Neural cell (in vitro differentiated cells): ENCODE results near the gene TRIM72. TPM values are rescaled to one million over a fixed set of nuclear protein-coding genes. Genes with fewer than 3 reads are reported as not detected.

ENCODE experiments used
- H2AFZ ChIP-seq: fragments of 200-600, 300-800 bp; sonication (generic), shearing (Covaris generic); 2 replicates; pipeline ENCODE4 v1.6.0; 2014; ENCODE audit warnings: low read depth, mild to moderate bottlenecking, antibody characterized with exemption, low read length, moderate library complexity
- H3F3A ChIP-seq: fragments of 200-600 bp; shearing (Covaris generic); 2 replicates; pipeline ENCODE4 v1.6.1; 2016; ENCODE audit warnings: mild to moderate bottlenecking, moderate library complexity, mixed read lengths, antibody characterized with exemption, low read length; ENCODE audit not compliant: insufficient read depth, poor library complexity, severe bottlenecking
- H3K27ac ChIP-seq: fragments of 200-600, 300-800 bp; sonication (generic), shearing (Covaris generic); 2 replicates; pipeline ENCODE4 v1.5.1; 2014; ENCODE audit warnings: mild to moderate bottlenecking, low read length, moderate library complexity
- H3K27me3 ChIP-seq: fragments of 300-800, 200-600 bp; sonication (generic), shearing (Covaris generic); 2 replicates; pipeline ENCODE4 v1.6.0; 2014; ENCODE audit warnings: mild to moderate bottlenecking, low read depth, low read length, moderate library complexity; ENCODE audit not compliant: insufficient read depth
- H3K36me3 ChIP-seq: fragments of 300-800, 200-600 bp; sonication (generic), shearing (Covaris generic); 2 replicates; pipeline ENCODE4 v1.5.1; 2014; ENCODE audit warnings: mild to moderate bottlenecking, antibody characterized with exemption, low read length, moderate library complexity; ENCODE audit not compliant: insufficient read depth
- H3K4me2 ChIP-seq: fragments of 300-800, 200-600 bp; sonication (generic), shearing (Covaris generic); 2 replicates; pipeline ENCODE4 v1.6.0; 2014; ENCODE audit warnings: mild to moderate bottlenecking, low read length
- H3K4me3 ChIP-seq: fragments of 300-800, 200-600 bp; sonication (generic), shearing (Covaris generic); 2 replicates; pipeline ENCODE4 v1.5.1; 2014; ENCODE audit warnings: mild to moderate bottlenecking, low read length, moderate library complexity
- H3K79me2 ChIP-seq: fragments of 200-600 bp; shearing (Covaris generic); replicated peaks from 2 replicates; pipeline ENCODE4 v1.6.0; 2014; ENCODE audit warnings: mild to moderate bottlenecking, low read length, moderate library complexity; ENCODE audit not compliant: insufficient read depth
- H3K9ac ChIP-seq: fragments of 300-800, 200-600 bp; sonication (generic), shearing (Covaris generic); 2 replicates; pipeline ENCODE4 v1.6.1; 2016; ENCODE audit warnings: mild to moderate bottlenecking, low read length, mixed read lengths
- H3K9me2 ChIP-seq: fragments of 200-600 bp; shearing (Covaris generic); 2 replicates; pipeline ENCODE4 v1.6.1; 2016; ENCODE audit warnings: mild to moderate bottlenecking, low read length, mixed read lengths; ENCODE audit not compliant: insufficient read depth
- H3K9me3 ChIP-seq: fragments of 200-600, 300-800 bp; sonication (generic), shearing (Covaris generic); 2 replicates; pipeline ENCODE4 v1.6.1; 2016; ENCODE audit warnings: mild to moderate bottlenecking, mixed run types, low read length, moderate library complexity, mixed read lengths
- H4K20me1 ChIP-seq: fragments of 200-600 bp; shearing (Covaris generic); 2 replicates; pipeline ENCODE4 v1.6.1; 2016; ENCODE audit warnings: mild to moderate bottlenecking, mixed run types; ENCODE audit not compliant: insufficient read depth
- EP300 ChIP-seq: fragments of 450-650 bp; conservative IDR thresholded peaks from 2 replicates; pipeline ENCODE4 v1.6.1; 2014; ENCODE audit warnings: antibody characterized with exemption, mild to moderate bottlenecking, moderate library complexity; ENCODE audit not compliant: poor library complexity, severe bottlenecking
- EZH2 ChIP-seq: fragments of 200-600, 300-800 bp; shearing (Covaris generic), sonication (generic); IDR thresholded peaks from 2 replicates; pipeline ENCODE4 v1.6.1; 2014; ENCODE audit warnings: antibody characterized with exemption, low read length, borderline replicate concordance, mild to moderate bottlenecking; ENCODE audit not compliant: insufficient read depth, poor library complexity, severe bottlenecking
- MXI1 ChIP-seq: fragments of 450-650 bp; conservative IDR thresholded peaks from 2 replicates; pipeline ENCODE4 v1.6.1; 2014; ENCODE audit warnings: antibody characterized with exemption, mild to moderate bottlenecking; ENCODE audit not compliant: poor library complexity, severe bottlenecking
- POLR2AphosphoS5 ChIP-seq: IDR thresholded peaks from 2 replicates; pipeline ENCODE4 v1.6.1; 2012
- RAD21 ChIP-seq: fragments of 450-650 bp; conservative IDR thresholded peaks from 2 replicates; pipeline ENCODE4 v1.6.1; 2014; ENCODE audit warnings: antibody characterized with exemption, mild to moderate bottlenecking, moderate library complexity
- SMC3 ChIP-seq: fragments of 450-650 bp; conservative IDR thresholded peaks from 2 replicates; pipeline ENCODE4 v1.6.1; 2014; ENCODE audit warnings: antibody characterized with exemption, mild to moderate bottlenecking, moderate library complexity; ENCODE audit not compliant: poor library complexity
- TAF1 ChIP-seq: IDR thresholded peaks from 2 replicates; pipeline ENCODE4 v1.6.1; 2012; ENCODE audit warnings: low read depth
- polyA plus RNA-seq: library from polyadenylated mRNA; depleted of rRNA; stranded (reverse); fragments of >200 nt; gene quantifications from 2 replicates; pipeline ENCODE4 v1.2.3, GENCODE V29; 2014
- TF ChIP-seq, protein P1 (sequence below): IDR thresholded peaks from 2 replicates; pipeline ENCODE4 v1.6.1; 2012; ENCODE audit warnings: borderline replicate concordance
- TF ChIP-seq, protein P2 (sequence below): fragments of 450-650 bp; IDR thresholded peaks from 2 replicates; pipeline ENCODE4 v1.5.1; 2014; ENCODE audit warnings: antibody characterized with exemption, mild to moderate bottlenecking, moderate library complexity; ENCODE audit not compliant: poor library complexity, severe bottlenecking

The TRIM72 gene
- polyA plus RNA-seq, 1 donor from 2014 or later: 0.05 TPM

DNA sequence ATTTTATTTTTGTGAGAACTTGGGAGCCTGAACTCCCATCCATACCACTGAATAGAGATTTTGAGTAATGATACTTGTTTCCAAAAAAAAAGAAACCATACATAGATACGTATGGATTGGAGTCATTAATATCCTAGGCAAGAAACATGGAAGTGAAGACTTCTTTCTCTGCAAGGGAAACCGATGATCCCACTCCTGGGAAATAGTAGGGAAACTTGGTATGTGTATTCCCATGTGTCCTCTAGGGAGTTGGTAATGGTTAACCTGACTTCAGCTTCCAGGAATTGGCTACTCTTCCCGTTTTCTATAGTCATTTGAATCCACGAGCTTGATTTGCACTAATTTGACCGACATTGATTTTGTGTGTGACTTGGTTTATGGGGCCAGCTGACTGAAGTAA is 28.6 kb upstream of the TRIM72 start:
- Histone ChIP-seq H3K4me3 (no peak overlapping the region), H3K79me2 (peaks cover 63% of the 10 kb centered on the region), H3K9ac (no peak overlapping the region), H3K27ac (no peak overlapping the region), H3K4me2 (no peak overlapping the region), H3K9me3 (no peaks in the 10 kb centered on the region), H4K20me1 (peaks cover 65% of the 10 kb centered on the region), H3K27me3 (no peaks in the 10 kb centered on the region), H2AFZ (no peak overlapping the region), H3K36me3 (peaks cover 13% of the 10 kb centered on the region), H3F3A (no peaks in the 10 kb centered on the region), H3K9me2 (no peaks in the 10 kb centered on the region)
- TF ChIP-seq EP300: no peak
- no peak for TF ChIP-seq RAD21
- no peak for TF ChIP-seq POLR2AphosphoS5
- TF ChIP-seq, protein P1, sequence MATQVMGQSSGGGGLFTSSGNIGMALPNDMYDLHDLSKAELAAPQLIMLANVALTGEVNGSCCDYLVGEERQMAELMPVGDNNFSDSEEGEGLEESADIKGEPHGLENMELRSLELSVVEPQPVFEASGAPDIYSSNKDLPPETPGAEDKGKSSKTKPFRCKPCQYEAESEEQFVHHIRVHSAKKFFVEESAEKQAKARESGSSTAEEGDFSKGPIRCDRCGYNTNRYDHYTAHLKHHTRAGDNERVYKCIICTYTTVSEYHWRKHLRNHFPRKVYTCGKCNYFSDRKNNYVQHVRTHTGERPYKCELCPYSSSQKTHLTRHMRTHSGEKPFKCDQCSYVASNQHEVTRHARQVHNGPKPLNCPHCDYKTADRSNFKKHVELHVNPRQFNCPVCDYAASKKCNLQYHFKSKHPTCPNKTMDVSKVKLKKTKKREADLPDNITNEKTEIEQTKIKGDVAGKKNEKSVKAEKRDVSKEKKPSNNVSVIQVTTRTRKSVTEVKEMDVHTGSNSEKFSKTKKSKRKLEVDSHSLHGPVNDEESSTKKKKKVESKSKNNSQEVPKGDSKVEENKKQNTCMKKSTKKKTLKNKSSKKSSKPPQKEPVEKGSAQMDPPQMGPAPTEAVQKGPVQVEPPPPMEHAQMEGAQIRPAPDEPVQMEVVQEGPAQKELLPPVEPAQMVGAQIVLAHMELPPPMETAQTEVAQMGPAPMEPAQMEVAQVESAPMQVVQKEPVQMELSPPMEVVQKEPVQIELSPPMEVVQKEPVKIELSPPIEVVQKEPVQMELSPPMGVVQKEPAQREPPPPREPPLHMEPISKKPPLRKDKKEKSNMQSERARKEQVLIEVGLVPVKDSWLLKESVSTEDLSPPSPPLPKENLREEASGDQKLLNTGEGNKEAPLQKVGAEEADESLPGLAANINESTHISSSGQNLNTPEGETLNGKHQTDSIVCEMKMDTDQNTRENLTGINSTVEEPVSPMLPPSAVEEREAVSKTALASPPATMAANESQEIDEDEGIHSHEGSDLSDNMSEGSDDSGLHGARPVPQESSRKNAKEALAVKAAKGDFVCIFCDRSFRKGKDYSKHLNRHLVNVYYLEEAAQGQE: no peak
- TF ChIP-seq SMC3: no peak
- no peak for TF ChIP-seq TAF1
- TF ChIP-seq EZH2: no peak
- no peak for TF ChIP-seq MXI1
- TF ChIP-seq, protein P2, sequence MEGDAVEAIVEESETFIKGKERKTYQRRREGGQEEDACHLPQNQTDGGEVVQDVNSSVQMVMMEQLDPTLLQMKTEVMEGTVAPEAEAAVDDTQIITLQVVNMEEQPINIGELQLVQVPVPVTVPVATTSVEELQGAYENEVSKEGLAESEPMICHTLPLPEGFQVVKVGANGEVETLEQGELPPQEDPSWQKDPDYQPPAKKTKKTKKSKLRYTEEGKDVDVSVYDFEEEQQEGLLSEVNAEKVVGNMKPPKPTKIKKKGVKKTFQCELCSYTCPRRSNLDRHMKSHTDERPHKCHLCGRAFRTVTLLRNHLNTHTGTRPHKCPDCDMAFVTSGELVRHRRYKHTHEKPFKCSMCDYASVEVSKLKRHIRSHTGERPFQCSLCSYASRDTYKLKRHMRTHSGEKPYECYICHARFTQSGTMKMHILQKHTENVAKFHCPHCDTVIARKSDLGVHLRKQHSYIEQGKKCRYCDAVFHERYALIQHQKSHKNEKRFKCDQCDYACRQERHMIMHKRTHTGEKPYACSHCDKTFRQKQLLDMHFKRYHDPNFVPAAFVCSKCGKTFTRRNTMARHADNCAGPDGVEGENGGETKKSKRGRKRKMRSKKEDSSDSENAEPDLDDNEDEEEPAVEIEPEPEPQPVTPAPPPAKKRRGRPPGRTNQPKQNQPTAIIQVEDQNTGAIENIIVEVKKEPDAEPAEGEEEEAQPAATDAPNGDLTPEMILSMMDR: no peak

DNA sequence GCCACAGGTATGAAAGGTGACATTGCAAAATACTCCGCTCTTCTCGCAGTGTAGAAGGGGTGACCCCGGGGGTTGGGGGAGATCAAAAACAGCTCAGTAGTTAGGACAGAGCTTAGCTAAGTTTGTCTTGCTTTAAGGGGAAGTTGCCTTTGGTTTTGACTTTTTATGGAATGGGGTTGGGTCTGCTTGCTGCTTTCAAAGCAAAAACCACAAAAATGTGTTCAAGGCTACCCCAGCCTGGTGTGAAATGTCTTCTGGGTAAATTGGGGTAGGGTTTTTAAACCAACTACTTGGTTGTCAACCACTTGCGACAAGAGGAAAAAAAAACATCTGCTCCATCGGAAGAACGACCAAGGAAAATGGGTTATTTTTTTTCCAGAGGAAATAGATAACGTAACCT is 27.7 kb upstream of the TRIM72 start:
- Histone ChIP-seq H3K9me3 (no peaks in the 10 kb centered on the region), H2AFZ (no peak overlapping the region), H3F3A (no peaks in the 10 kb centered on the region), H3K27me3 (no peaks in the 10 kb centered on the region), H3K9ac (no peak overlapping the region), H3K27ac (no peak overlapping the region), H4K20me1 (peaks cover 59% of the 10 kb centered on the region), H3K36me3 (peaks cover 13% of the 10 kb centered on the region), H3K4me3 (no peak overlapping the region), H3K9me2 (no peaks in the 10 kb centered on the region), H3K79me2 (peaks cover 56% of the 10 kb centered on the region), H3K4me2 (no peak overlapping the region)
- TF ChIP-seq, protein P1: no peak
- TF ChIP-seq EP300 (no peak), EZH2 (no peak), POLR2AphosphoS5 (no peak), TAF1 (no peak), SMC3 (no peak), RAD21 (no peak)
